ENCODE measurements around the gene LARP4B.

The LARP4B gene

DNA sequence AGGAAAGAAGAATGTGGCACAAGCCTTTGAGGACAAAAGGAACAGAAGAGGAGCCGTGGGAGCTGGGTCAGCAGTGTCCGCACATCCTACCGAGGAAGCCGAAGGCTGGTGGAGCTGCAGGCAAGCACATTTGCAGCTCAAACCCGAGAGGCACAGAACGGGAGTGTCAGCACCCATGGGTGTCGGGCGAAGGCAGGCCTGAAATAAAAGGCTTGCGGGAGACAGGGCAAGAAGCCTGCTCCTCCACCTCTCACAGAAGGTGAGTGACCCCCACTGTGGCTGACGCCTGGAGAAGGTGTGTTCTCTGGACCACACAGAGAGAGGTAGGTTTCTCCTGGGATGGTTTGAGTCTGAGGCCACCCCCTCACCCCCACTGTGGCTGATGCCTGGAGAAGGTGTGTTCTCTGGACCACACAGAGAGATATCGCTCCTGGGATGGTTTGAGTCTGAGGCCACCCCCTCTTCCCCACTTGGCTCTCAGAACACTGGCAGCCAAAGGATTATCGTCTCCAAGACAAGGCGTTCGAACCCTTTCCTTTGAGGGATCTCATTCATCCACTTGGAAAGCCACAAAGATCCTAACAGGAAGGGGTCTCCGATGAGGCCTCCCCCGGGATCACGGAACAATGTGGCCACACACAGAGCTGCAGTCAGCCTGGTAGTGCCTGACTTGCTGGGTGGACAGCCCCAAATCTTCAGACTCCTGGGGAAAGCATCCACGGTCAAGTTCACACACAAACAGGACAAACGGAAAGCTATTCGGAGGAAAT is 35.1 kb upstream of the LARP4B start:
- TF ChIP-seq, protein P1, sequence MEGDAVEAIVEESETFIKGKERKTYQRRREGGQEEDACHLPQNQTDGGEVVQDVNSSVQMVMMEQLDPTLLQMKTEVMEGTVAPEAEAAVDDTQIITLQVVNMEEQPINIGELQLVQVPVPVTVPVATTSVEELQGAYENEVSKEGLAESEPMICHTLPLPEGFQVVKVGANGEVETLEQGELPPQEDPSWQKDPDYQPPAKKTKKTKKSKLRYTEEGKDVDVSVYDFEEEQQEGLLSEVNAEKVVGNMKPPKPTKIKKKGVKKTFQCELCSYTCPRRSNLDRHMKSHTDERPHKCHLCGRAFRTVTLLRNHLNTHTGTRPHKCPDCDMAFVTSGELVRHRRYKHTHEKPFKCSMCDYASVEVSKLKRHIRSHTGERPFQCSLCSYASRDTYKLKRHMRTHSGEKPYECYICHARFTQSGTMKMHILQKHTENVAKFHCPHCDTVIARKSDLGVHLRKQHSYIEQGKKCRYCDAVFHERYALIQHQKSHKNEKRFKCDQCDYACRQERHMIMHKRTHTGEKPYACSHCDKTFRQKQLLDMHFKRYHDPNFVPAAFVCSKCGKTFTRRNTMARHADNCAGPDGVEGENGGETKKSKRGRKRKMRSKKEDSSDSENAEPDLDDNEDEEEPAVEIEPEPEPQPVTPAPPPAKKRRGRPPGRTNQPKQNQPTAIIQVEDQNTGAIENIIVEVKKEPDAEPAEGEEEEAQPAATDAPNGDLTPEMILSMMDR (IDR thresholded peaks at IDR 0.05; ENCODE audit: extremely low read depth, insufficient read depth, missing control alignments): no peak
- in situ Hi-C loops (cut with MboI; ENCODE audit: low pct_unique_long_range_greater_than_20kb, low sequenced_read_pairs, unreplicated experiment): no loop called here
- no peak for DNase-seq (ENCODE audit: low spot score)

DNA sequence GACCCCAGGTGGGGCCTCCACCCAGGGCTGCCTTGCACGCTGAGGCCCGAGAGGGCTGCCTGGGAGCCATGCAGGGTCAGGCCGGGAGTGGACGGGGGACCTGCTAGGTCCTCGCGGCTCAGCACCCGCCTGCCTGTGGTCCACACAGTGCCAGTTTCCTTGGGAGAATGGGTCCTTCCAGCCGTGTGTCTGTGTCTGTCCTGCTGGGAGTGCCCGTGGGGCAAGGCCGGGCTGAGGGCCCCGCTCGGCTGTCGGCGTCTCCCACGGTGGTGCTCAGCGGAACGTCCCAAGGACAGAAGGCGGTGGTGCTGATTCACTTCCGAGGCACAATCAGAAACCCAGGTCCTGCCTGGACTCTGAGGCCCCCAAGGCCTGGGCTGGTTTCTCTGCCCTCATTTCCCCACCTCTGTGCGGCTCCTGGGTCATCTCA is 33.5 kb upstream of the LARP4B start:
- TF ChIP-seq, protein P1 (IDR thresholded peaks at IDR 0.05; ENCODE audit: extremely low read depth, insufficient read depth, missing control alignments): no peak
- DNase-seq (ENCODE audit: low spot score): no peak
- in situ Hi-C loops (cut with MboI; ENCODE audit: low pct_unique_long_range_greater_than_20kb, low sequenced_read_pairs, unreplicated experiment): no loop called here

DNA sequence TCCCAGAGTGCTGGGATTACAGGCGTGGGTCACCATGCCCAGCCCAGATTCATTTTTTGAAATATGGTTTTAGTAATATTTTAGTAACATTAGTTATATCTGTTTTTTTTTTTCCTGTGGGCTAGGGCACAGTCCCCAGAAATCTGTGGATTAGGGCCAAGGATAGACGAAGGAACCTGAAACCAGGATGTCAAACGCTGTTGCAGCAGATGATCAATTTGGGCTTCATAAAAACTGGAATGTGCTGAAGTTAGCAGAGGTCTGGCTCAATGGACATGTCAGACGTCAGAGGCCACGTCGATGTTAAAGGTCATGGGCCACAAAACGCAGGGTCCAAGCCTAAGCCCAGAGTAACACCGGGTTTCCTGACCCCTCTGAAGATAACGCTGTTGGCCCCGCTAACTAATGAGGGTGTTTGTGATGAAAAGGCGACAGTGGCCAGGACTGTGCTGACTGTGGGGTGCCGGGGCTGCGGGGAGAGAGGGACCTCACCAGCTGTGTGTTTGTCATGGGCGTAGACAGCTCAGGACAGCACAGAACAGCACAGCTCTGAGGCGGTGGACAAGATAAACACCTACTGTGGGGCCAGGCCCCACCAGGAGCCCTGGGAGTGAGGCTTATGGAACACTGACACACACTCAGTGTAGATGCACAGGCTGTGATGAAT is 32.9 kb upstream of the LARP4B start:
- TF ChIP-seq, protein P1 (IDR thresholded peaks at IDR 0.05; ENCODE audit: extremely low read depth, insufficient read depth, missing control alignments): no peak
- no peak for DNase-seq (ENCODE audit: low spot score)
- in situ Hi-C loops (cut with MboI; ENCODE audit: low pct_unique_long_range_greater_than_20kb, low sequenced_read_pairs, unreplicated experiment): no loop called here

DNA sequence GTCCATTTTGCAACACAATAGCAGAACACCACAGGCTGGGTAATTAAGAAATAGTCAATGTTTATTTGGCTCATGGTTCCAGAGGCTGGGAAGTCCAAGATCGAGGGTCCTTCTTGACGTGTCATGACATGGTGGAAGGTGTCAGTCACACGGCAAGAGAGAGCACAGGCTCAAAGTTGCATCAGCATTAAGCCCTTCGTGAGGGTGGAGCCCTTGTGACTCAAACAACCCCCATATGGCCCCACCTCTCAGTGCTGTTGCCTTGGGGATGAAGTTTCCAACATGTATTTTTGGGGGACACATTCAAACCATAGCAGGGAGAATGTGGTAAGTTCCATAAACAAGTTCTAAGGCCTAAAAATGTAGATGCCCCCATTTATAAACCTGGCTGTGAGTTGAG is 32.1 kb upstream of the LARP4B start:
- TF ChIP-seq, protein P1 (IDR thresholded peaks at IDR 0.05; ENCODE audit: extremely low read depth, insufficient read depth, missing control alignments): no peak
- no peak for DNase-seq (ENCODE audit: low spot score)
- in situ Hi-C loops (cut with MboI; ENCODE audit: low pct_unique_long_range_greater_than_20kb, low sequenced_read_pairs, unreplicated experiment): no loop called here

DNA sequence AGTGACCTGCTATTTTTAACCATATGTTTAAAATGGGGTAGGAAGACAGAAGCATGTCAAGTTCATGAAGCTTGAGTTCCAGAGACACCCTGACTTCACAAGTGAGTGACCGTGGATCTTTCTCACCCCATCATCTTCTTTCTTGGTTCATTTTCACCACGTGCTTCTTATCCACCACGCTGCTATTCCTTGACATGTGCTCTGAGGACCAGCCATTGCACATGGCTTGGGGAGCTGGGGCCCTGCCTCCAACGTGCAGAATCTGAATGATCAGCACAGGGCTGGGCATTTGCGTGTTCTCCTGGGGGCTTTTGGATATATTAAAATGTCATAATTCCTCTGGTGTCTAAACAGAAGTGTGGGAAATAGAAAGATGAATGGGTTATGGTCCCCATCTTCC is 31.7 kb upstream of the LARP4B start:
- no peak for DNase-seq (ENCODE audit: low spot score)
- TF ChIP-seq, protein P1 (IDR thresholded peaks at IDR 0.05; ENCODE audit: extremely low read depth, insufficient read depth, missing control alignments): no peak
- in situ Hi-C loops (cut with MboI; ENCODE audit: low pct_unique_long_range_greater_than_20kb, low sequenced_read_pairs, unreplicated experiment): no loop called here

DNA sequence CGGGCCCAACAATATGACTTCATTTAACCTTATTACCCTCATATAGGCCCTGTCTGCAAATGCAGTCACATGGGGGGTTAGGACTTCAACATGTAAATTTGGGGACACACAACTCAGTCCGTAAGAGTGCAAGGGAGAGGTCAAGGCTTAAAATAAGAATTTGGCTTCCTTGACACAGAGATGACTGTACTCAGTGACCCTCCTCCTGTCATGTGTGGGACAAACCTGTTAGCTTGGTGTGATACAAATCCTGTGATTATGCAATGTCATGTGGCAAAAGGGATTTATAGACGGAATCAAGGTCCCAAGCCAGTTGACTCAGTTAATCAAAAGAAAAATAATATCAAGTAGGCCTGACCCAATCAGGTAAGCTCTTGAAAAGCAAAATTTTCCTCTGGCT is 30.8 kb upstream of the LARP4B start:
- DNase-seq (ENCODE audit: low spot score): no peak

More for the DNA sequence above, 30.8 kb upstream of the LARP4B start:
- TF ChIP-seq, protein P1 (IDR thresholded peaks at IDR 0.05; ENCODE audit: extremely low read depth, insufficient read depth, missing control alignments): no peak
- in situ Hi-C loops (cut with MboI; ENCODE audit: low pct_unique_long_range_greater_than_20kb, low sequenced_read_pairs, unreplicated experiment): no loop called here
